Effector memory CD4-positive, alpha-beta T cell (primary cell): ENCODE results near the gene DYRK1B.
A peak's percentile ranks its signal among the peaks of the same experiment; 100 is the strongest.

Experiments
- DNase-seq, 3 donors: peaks; one replicate each; pipeline ENCODE4 v3.0.0-alpha.2; 2020
- H3K27ac ChIP-seq: 2 replicates; pipeline ENCODE4 v1.7.0; 2013; ENCODE audit warnings: mild to moderate bottlenecking, low read length, moderate library complexity; ENCODE audit not compliant: insufficient read depth, poor library complexity, severe bottlenecking
- H3K27me3 ChIP-seq: replicated peaks from 2 replicates; pipeline ENCODE4 v1.7.0; 2013; ENCODE audit warnings: mild to moderate bottlenecking, low read length; ENCODE audit not compliant: insufficient read depth, control insufficient read depth, poor library complexity, severe bottlenecking
- H3K36me3 ChIP-seq: 2 replicates; pipeline ENCODE4 v1.7.0; 2013; ENCODE audit warnings: mild to moderate bottlenecking, low read length, moderate library complexity; ENCODE audit not compliant: control insufficient read depth, insufficient read depth
- H3K4me1 ChIP-seq: 2 replicates; pipeline ENCODE4 v1.7.0; 2013; ENCODE audit warnings: low read length, mild to moderate bottlenecking; ENCODE audit not compliant: control insufficient read depth, insufficient read depth, poor library complexity, severe bottlenecking
- H3K4me3 ChIP-seq: 2 replicates; pipeline ENCODE4 v1.7.0; 2013; ENCODE audit warnings: low read length, low read depth, mild to moderate bottlenecking; ENCODE audit not compliant: insufficient read depth, poor library complexity, severe bottlenecking
- H3K9me3 ChIP-seq: 2 replicates; pipeline ENCODE4 v1.7.0; 2013; ENCODE audit warnings: mild to moderate bottlenecking, low read length, moderate library complexity; ENCODE audit not compliant: control insufficient read depth

The DYRK1B gene

GRCh38 chr19:39864118-39864517 lies 30.2 kb upstream of the DYRK1B start:
- no peaks in the 10 kb centered on the region for H3K36me3 ChIP-seq
- no peaks in the 10 kb centered on the region for H3K9me3 ChIP-seq
- no peak overlapping the region for H3K4me3 ChIP-seq
- no peaks in the 10 kb centered on the region for H3K4me1 ChIP-seq
- no peak overlapping the region for H3K27ac ChIP-seq
- H3K27me3 ChIP-seq = no peaks in the 10 kb centered on the region
- no peak for DNase-seq

GRCh38 chr19:39858541-39858940 lies 24.6 kb upstream of the DYRK1B start:
- no peak overlapping the region for H3K4me3 ChIP-seq
- H3K36me3 ChIP-seq = no peaks in the 10 kb centered on the region
- H3K27me3 ChIP-seq = no peaks in the 10 kb centered on the region
- H3K27ac ChIP-seq = no peak overlapping the region
- no peaks in the 10 kb centered on the region for H3K4me1 ChIP-seq
- no peaks in the 10 kb centered on the region for H3K9me3 ChIP-seq
- DNase-seq = no peak

DNA sequence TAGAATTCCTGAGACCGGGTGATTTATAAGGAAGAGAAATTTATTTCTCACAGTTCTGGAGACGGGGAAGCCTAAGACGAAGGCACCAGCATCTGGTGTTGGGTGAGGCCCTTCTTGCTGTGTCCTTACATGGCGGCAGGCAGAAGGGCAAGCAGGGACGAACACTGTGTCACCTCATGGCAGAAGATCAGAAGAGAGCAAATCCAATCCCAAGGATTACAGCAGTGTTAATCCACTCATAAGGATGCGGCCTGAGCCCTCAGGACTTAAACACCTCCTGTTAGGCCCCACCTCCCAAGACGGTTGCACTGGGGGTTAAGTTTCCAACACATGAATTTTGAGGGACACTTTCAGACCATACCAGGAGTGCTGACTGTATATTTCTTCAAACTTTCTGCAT lies 18.9 kb upstream of the DYRK1B start:
- DNase-seq = no peak
- Histone ChIP-seq H3K27ac (no peak overlapping the region), H3K4me3 (no peak overlapping the region), H3K27me3 (no peaks in the 10 kb centered on the region), H3K9me3 (no peaks in the 10 kb centered on the region), H3K4me1 (no peaks in the 10 kb centered on the region), H3K36me3 (no peaks in the 10 kb centered on the region)

GRCh38 chr19:39850892-39851291 lies 16.9 kb upstream of the DYRK1B start:
- H3K4me3 ChIP-seq = no peak overlapping the region
- no peaks in the 10 kb centered on the region for H3K36me3 ChIP-seq
- H3K27me3 ChIP-seq = no peaks in the 10 kb centered on the region
- no peak for DNase-seq
- H3K27ac ChIP-seq = no peak overlapping the region
- H3K4me1 ChIP-seq = peaks cover 6% of the 10 kb centered on the region
- H3K9me3 ChIP-seq = no peaks in the 10 kb centered on the region

DNA sequence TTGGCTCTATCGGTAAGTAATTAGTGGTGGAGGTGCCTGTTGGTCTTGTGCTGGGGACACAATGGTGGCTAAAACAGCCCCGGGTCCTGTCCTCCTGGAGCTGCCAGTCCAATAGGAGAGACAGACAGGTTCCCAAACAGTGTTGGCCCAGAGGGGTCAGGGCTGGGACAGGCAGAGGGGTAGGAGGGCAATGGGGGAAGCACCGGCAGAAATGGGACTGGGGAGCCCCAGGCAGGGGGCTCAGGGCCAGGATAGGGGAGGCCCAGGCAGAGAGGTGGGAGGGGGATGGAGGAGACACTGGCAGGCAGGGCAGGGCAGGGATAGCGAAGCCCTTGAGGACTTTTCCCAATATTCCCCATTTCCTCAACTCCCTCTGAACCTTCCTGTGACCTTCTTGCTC lies 14.4 kb upstream of the DYRK1B start:
- H3K4me3 ChIP-seq = no peak overlapping the region
- DNase-seq = no peak

DNA sequence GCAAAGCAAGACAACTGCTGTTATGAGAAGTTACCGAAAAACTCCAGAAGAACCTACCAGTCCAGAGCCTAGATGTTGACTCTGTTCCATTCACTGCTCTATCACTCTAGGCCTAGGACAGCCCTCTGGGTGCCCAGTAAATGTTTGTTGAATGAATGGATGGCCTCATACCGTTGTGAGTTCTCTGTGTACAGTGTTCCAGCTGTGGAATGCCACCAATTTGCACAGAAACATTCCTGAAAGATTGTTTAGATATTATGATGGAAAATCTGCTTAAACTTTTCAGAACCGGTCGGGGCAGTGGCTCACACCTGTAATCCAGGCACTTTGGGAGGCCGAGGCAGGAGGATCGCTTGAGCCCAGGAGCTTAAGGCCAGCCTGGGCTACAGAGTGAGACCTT lies 13.6 kb upstream of the DYRK1B start:
- Histone ChIP-seq H3K27ac (no peak overlapping the region), H3K27me3 (no peaks in the 10 kb centered on the region), H3K36me3 (no peaks in the 10 kb centered on the region), H3K4me1 (peaks cover 28% of the 10 kb centered on the region), H3K4me3 (no peak overlapping the region), H3K9me3 (no peaks in the 10 kb centered on the region)
- no peak for DNase-seq

More for the DNA sequence above, 14.4 kb upstream of the DYRK1B start:
- H3K36me3 ChIP-seq = no peaks in the 10 kb centered on the region
- H3K27me3 ChIP-seq = no peaks in the 10 kb centered on the region
- peaks cover 28% of the 10 kb centered on the region for H3K4me1 ChIP-seq
- H3K9me3 ChIP-seq = no peaks in the 10 kb centered on the region
- H3K27ac ChIP-seq = no peak overlapping the region

GRCh38 chr19:39846678-39847486 lies 12.9 kb upstream of the DYRK1B start:
- no peak for DNase-seq
- H3K9me3 ChIP-seq = no peaks in the 10 kb centered on the region
- H3K36me3 ChIP-seq = no peaks in the 10 kb centered on the region
- peak overlapping the region; percentile 59 for H3K4me3 ChIP-seq
- no peaks in the 10 kb centered on the region for H3K27me3 ChIP-seq
- peaks cover 28% of the 10 kb centered on the region for H3K4me1 ChIP-seq
- H3K27ac ChIP-seq = peak overlapping the region; percentile 87

- Histone ChIP-seq H3K36me3 (no peaks in the 10 kb centered on the region), H3K4me1 (peaks cover 28% of the 10 kb centered on the region), H3K9me3 (no peaks in the 10 kb centered on the region), H3K27ac (peak within 1 kb of the TSS; percentile 87), H3K4me3 (peak within 1 kb of the TSS; percentile 59), H3K27me3 (no peaks in the 10 kb centered on the region)
- DNase-seq = peak; percentile 92 to 97 (median 94)
Observed at GRCh38 chr19:39845933-39846677, 12.1 kb upstream of the DYRK1B start, which contains the start of gene FBL. Gene FBL, minus strand, starts transcription at chr19:39846379. Its CDS starts 79 bp downstream, at chr19:39846300.

- Histone ChIP-seq H3K4me1 (peaks cover 28% of the 10 kb centered on the region), H3K9me3 (no peaks in the 10 kb centered on the region), H3K27me3 (no peaks in the 10 kb centered on the region), H3K4me3 (peak overlapping the region; percentile 59), H3K36me3 (no peaks in the 10 kb centered on the region), H3K27ac (peak overlapping the region; percentile 87)
- DNase-seq = no peak
Observed at GRCh38 chr19:39845584-39845932, 11.6 kb upstream of the DYRK1B start.

DNA sequence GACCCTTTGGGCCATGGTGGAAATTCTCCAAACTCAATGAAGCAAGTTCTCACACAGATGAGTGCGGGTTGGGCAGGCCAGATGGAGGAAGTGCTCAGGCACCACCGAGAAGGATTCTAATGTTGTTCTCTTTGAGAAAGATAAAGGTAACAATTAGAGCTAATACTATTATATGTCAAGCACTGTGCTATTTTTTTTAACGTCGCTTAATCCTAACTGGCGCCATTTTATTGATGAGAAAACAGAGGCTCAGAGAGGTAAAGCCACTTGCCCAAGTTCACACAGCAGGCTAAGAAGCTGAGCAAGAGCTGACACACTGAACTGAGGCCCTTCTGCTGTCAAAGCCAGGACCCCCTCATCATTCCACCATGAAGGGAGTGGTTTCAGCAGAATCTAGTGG lies 11.2 kb upstream of the DYRK1B start:
- Histone ChIP-seq H3K4me1 (peaks cover 28% of the 10 kb centered on the region), H3K36me3 (no peaks in the 10 kb centered on the region), H3K27ac (peak overlapping the region; percentile 87), H3K4me3 (peak overlapping the region; percentile 59), H3K27me3 (no peaks in the 10 kb centered on the region), H3K9me3 (no peaks in the 10 kb centered on the region)
- no peak for DNase-seq
